KMS-11 (cell line): ENCODE results near the gene KCNJ6.

ENCODE experiments used
- H2AFZ ChIP-seq: fragments of 200-600 bp; sonication (generic); 2 replicates; pipeline ENCODE4 v1.6.1; 2016; ENCODE audit warnings: antibody characterized with exemption, mixed run types, low read depth
- H3K27ac ChIP-seq: fragments of 200-600 bp; sonication (generic); 2 replicates; pipeline ENCODE4 v1.6.1; 2016; ENCODE audit warnings: mild to moderate bottlenecking, mixed run types
- H3K27me3 ChIP-seq: fragments of 200-600 bp; sonication (generic); 2 replicates; pipeline ENCODE4 v1.6.1; 2017; ENCODE audit warnings: mild to moderate bottlenecking, low read depth, mixed run types, moderate library complexity; ENCODE audit not compliant: insufficient read depth
- H3K36me3 ChIP-seq: fragments of 200-600 bp; sonication (generic); 2 replicates; pipeline ENCODE4 v1.6.1; 2017; ENCODE audit warnings: mild to moderate bottlenecking, mixed run types; ENCODE audit not compliant: insufficient read depth
- H3K4me1 ChIP-seq: fragments of 200-600 bp; sonication (generic); 2 replicates; pipeline ENCODE4 v1.6.1; 2016; ENCODE audit warnings: mild to moderate bottlenecking, low read depth, mixed run types; ENCODE audit not compliant: poor library complexity, severe bottlenecking
- H3K4me2 ChIP-seq: fragments of 200-600 bp; sonication (generic); 2 replicates; pipeline ENCODE4 v1.7.0; 2016; ENCODE audit warnings: mild to moderate bottlenecking, mixed run types
- H3K4me3 ChIP-seq: fragments of 200-600 bp; sonication (generic); IDR thresholded peaks from 2 replicates; pipeline ENCODE4 v1.6.1; 2017; ENCODE audit warnings: low read depth, low read length, mixed read lengths; ENCODE audit not compliant: insufficient read depth
- H3K79me2 ChIP-seq: fragments of 200-600 bp; sonication (generic); 2 replicates; pipeline ENCODE4 v1.6.1; 2016; ENCODE audit warnings: low read depth, mixed run types; ENCODE audit not compliant: insufficient read depth
- H3K9ac ChIP-seq: fragments of 200-600 bp; sonication (generic); 2 replicates; pipeline ENCODE4 v1.6.1; 2016; ENCODE audit warnings: mild to moderate bottlenecking, mixed run types
- H4K20me1 ChIP-seq: fragments of 200-600 bp; sonication (generic); 2 replicates; pipeline ENCODE4 v1.6.1; 2016; ENCODE audit warnings: mild to moderate bottlenecking, mixed run types; ENCODE audit not compliant: insufficient read depth
- TF ChIP-seq, protein P1 (sequence below): fragments of 200-600 bp; sonication (generic); conservative IDR thresholded peaks from 2 replicates; pipeline ENCODE4 v1.6.1; 2017; ENCODE audit warnings: low read depth, mild to moderate bottlenecking, antibody characterized with exemption, low read length, moderate library complexity, mixed read lengths

The KCNJ6 gene

GRCh38 chr21:37849506-37850102, 66.7 kb downstream of the KCNJ6 start:
- Histone ChIP-seq H3K79me2 (no peaks in the 10 kb centered on the region), H3K27me3 (no peaks in the 10 kb centered on the region), H3K4me1 (no peaks in the 10 kb centered on the region), H3K4me3 (no peak overlapping the region), H3K9ac (no peak overlapping the region), H3K36me3 (no peaks in the 10 kb centered on the region), H3K4me2 (no peak overlapping the region), H3K27ac (no peak overlapping the region), H4K20me1 (no peaks in the 10 kb centered on the region), H2AFZ (no peak overlapping the region)
- TF ChIP-seq, protein P1, sequence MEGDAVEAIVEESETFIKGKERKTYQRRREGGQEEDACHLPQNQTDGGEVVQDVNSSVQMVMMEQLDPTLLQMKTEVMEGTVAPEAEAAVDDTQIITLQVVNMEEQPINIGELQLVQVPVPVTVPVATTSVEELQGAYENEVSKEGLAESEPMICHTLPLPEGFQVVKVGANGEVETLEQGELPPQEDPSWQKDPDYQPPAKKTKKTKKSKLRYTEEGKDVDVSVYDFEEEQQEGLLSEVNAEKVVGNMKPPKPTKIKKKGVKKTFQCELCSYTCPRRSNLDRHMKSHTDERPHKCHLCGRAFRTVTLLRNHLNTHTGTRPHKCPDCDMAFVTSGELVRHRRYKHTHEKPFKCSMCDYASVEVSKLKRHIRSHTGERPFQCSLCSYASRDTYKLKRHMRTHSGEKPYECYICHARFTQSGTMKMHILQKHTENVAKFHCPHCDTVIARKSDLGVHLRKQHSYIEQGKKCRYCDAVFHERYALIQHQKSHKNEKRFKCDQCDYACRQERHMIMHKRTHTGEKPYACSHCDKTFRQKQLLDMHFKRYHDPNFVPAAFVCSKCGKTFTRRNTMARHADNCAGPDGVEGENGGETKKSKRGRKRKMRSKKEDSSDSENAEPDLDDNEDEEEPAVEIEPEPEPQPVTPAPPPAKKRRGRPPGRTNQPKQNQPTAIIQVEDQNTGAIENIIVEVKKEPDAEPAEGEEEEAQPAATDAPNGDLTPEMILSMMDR, result no peak

- H3K4me2 ChIP-seq, result no peak overlapping the region
- no peaks in the 10 kb centered on the region for H3K79me2 ChIP-seq
- no peaks in the 10 kb centered on the region for H3K36me3 ChIP-seq
- TF ChIP-seq, protein P1, result no peak
- H3K27me3 ChIP-seq, result no peaks in the 10 kb centered on the region
- H4K20me1 ChIP-seq, result no peaks in the 10 kb centered on the region
- H3K27ac ChIP-seq, result no peak overlapping the region
- no peak overlapping the region for H3K4me3 ChIP-seq
- no peaks in the 10 kb centered on the region for H3K4me1 ChIP-seq
- no peak overlapping the region for H3K9ac ChIP-seq
- no peak overlapping the region for H2AFZ ChIP-seq
These were observed 67.4 kb downstream of the KCNJ6 start for GRCh38 chr21:37848721-37849490.

DNA sequence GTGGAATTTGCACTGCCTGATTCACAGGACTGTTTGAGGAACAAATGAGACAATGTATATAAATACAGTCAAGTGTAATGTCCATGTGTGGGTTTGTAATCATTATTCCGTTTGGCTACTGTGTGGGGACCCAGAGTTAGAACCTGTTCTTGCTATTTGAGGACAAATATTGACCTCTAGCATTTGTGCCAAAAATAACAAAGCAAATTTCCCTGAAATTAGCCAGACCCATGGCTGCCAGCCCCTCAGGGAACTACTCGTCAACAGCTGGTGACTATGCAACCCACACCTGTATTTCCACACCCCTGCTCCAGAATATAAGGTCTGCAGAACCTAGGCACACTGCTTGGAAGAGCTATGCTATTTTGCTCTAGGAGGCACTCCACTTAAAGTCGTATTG, 70.7 kb downstream of the KCNJ6 start:
- H3K4me2 ChIP-seq, result no peak overlapping the region
- H3K4me1 ChIP-seq, result no peaks in the 10 kb centered on the region
- no peak overlapping the region for H2AFZ ChIP-seq
- no peaks in the 10 kb centered on the region for H4K20me1 ChIP-seq
- H3K9ac ChIP-seq, result no peak overlapping the region
- H3K79me2 ChIP-seq, result no peaks in the 10 kb centered on the region
- no peak overlapping the region for H3K4me3 ChIP-seq
- no peaks in the 10 kb centered on the region for H3K27me3 ChIP-seq
- H3K36me3 ChIP-seq, result no peaks in the 10 kb centered on the region
- TF ChIP-seq, protein P1, result no peak
- no peak overlapping the region for H3K27ac ChIP-seq

- no peak overlapping the region for H3K9ac ChIP-seq
- H3K4me2 ChIP-seq, result no peak overlapping the region
- no peak overlapping the region for H3K27ac ChIP-seq
- TF ChIP-seq, protein P1, result no peak
- no peaks in the 10 kb centered on the region for H3K4me1 ChIP-seq
- no peak overlapping the region for H3K4me3 ChIP-seq
- H3K36me3 ChIP-seq, result no peaks in the 10 kb centered on the region
- H3K27me3 ChIP-seq, result no peaks in the 10 kb centered on the region
- no peak overlapping the region for H2AFZ ChIP-seq
- no peaks in the 10 kb centered on the region for H4K20me1 ChIP-seq
- H3K79me2 ChIP-seq, result no peaks in the 10 kb centered on the region
These were observed 73.1 kb downstream of the KCNJ6 start for GRCh38 chr21:37843191-37843590.
